GM12892 (cell line): ENCODE data around the gene MYO5A.

Experiments
- POLR2A ChIP-seq: IDR thresholded peaks from 2 replicates; pipeline ENCODE4 v1.6.1; 2011; ENCODE audit warnings: low read depth, low read length, control low read depth
- POLR2AphosphoS5 ChIP-seq: IDR thresholded peaks from 2 replicates; pipeline ENCODE4 v1.6.1; 2011; ENCODE audit warnings: low read depth, low read length, control low read depth
- TAF1 ChIP-seq: IDR thresholded peaks from 2 replicates; pipeline ENCODE4 v1.6.1; 2011; ENCODE audit warnings: low read depth, mild to moderate bottlenecking, control low read depth, low read length, borderline replicate concordance

GRCh38 chr15:52464040-52464439 lies 64.6 kb downstream of the MYO5A start:
- TF ChIP-seq POLR2A (no peak), POLR2AphosphoS5 (no peak), TAF1 (no peak)
